NCI-H2081 treated with DMSO at 0.1 percent for 48 hours (cell line): ENCODE results near the gene SIL1.
"Not testable (repeated sequence)": the region's sequence is repeated elsewhere in the genome, so short reads cannot be mapped to it uniquely, and the experiment has no call there.

Source experiments
- DNase-seq: peaks from one replicate; lab custom pipeline; 2025; lab: John Stamatoyannopoulos, UW

The SIL1 gene

DNA sequence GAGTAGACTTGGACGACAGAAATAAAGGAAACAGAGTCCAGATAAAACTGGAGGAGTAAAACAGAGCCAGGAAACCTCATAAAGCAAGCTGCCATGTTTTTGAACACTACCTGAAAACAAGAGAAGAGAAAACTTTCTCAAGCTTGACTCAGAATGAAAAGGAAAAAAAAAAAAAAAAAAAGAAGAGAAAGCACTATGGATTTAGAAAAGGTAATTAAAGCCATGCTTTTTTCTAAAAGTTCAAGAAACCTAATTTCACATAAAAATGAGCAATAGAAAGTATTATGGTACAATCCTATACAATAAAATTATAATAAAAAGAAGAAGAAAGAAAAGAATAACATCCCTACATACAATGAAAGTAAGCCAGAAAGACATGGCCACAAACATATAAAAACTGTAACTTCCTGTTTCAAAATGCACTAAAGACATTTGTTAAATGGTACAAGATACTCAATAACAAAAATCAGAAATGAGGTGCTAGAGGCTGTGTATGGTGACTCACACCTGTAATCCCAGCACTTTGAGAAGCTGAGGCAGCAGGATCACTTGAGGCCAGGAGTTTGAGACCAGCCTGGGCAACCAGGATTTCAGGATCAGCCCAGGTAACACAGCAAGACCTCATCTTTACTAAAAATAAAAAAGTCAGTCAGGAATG is 129.5 kb downstream of the SIL1 start:
- no peak for DNase-seq

DNA sequence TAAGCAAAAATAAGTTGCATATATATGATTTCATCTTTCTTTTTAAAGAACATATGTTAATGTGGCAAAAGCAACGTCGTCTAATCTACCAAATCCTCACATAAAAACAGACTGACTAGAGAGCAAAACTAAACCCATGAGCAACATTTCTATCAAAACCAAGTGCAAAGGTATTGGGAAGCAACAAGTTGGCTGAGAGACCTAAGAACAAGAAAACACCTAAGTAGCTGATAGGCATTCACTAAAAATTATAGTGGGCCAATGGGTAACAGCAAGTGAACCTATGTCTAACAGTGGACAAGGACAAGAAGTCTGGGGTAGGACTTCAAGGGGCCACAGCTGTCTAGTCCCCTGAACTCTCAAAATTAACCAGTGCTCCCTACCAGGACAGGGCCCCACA is 130.1 kb downstream of the SIL1 start:
- no peak for DNase-seq

DNA sequence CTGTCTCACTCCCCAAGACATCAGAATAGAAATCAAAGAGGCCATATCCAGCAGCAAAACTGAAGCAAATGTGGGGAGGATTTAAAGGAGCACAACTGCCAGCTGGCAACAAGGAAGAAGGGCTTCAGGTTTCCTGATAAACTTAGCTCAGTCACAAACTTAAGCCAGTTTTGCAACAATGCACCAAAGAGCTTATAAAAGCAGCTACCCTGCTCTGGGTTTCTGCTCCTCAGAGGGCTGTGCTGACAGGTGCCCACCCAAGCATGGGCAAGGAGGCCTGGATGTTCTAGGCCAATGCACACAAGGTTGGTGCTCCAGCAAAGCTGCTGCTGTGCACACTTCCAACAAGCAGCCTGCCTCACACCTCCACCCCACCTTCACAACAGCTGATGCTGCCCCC is 132.9 kb downstream of the SIL1 start:
- no peak for DNase-seq

DNA sequence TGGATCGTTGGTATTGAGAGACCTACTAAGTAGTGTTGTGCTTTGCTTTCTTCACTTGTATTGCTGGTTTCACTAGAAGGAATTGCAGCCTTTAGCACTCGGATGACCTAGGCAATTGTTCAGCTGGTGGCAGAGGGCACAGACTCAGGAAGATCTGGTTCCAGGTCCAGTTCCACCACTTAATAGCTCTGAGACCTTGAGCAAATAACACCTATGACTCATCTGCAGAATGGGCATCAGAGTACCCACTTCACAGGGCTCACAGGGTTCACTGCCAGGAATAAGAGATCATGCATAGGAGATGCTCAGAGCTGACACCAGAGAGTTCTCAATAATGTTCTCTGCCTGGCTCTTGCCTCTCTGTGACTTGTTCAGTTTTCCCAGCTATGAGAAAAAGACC is 133.6 kb downstream of the SIL1 start:
- no peak for DNase-seq

DNA sequence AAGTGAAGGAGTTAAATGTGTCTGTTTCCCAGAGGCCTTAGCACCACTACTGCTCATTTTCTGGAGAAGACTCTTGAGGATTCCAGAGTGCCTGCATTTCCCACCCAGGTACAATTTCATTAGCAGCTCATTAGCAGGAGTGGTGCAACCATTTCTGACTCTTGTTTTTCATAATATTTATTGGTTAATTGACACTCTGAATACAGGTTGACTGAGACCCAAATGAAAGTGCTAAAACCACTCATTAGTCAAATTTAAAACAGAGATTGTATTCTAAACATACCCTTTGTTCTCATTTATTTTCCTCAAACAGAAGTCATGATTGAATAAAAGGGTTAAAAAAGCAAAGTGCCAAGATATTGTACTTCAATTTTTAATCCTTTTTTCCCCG is 134.5 kb downstream of the SIL1 start:
- DNase-seq: no peak

DNA sequence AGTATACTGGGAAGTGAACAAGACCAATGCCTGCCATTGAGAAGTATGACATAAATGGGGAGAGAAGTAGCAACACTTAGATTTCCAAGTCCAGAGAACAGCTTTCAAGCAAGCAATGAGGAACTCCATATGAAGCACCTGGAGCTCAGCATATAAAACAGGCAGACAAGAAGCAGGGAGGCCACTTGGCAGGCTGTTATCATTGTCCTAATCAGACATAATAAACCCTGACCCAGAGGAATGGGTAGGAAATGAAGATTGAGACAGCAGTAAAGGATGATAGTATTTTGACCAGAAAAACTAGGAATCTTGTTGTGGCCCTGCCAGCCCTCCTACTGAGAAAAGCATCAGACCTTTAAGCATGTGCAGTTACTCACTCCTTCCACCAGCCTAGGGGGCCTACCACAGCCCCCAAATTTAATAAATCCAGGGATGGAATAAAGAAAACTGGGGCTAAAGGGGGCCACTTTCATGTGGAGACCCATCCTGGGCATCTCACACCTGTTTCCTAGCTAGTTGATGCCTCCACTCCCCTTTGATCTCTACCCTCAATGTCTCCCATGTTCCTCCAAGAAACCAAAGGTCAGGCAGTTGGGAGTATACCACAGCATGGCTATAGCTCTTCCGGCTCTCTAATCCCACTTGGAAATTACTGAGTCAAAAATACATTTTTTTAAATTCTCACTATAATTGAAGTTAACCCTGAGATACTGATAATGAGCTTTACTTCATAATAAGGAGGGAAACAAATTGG is 135.1 kb downstream of the SIL1 start:
- no peak for DNase-seq

DNA sequence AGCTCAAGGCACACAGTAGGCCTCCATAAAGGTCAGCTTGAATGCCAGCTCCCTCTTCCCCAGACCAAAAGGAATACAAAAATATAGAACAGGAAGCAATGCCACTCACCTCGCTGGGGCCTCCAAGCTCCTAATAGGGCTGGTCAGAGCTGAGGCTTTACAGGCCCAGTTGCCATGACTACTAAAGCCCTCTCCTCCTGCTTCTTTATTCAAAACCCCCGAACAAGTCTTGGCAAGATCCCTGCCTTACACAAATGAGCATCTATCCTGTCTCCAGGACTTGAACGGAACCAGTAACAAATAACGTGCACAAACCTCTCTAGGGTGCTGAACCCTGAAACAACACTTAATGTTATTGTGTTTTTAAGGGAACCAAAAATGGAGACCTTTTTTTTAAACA is 136.3 kb downstream of the SIL1 start:
- no peak for DNase-seq

DNA sequence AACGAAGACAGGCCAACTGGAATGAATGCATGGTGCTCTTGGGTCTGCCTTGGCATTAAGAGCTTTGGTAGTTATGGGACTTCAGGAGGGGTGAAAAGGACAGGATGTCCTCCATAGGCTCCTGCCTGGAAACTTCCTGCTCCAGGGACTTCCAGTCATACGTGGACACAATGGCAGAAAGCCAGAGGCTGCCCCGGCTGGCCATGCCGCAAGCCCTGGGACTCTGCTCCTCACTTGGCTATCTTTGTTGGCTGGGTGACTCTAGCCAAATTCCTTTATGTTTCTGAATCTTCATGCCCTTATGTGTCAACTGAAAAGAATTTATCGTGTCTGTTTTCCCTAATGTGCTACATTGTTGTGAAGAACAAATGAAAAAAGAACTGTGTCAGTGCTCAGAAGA is 136.9 kb downstream of the SIL1 start:
- DNase-seq: no peak

DNA sequence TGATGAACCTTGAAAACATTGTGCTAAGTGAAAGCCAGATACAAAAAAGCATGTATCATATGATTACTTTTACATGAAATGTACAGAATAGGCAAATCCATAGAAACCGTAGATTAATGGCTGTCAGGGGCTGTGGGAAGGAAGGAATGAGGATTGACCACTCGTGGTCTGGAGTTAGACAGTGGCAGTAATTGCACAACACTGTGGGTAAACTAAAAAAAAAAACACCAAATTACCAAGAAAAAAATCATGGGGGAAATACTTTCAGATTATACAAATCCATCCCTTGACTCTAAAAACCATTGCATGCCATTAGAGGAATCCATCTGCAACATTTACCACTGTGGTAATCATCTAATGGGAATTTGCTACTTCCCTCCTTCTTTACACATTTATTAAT is 140.0 kb downstream of the SIL1 start:
- no peak for DNase-seq

DNA sequence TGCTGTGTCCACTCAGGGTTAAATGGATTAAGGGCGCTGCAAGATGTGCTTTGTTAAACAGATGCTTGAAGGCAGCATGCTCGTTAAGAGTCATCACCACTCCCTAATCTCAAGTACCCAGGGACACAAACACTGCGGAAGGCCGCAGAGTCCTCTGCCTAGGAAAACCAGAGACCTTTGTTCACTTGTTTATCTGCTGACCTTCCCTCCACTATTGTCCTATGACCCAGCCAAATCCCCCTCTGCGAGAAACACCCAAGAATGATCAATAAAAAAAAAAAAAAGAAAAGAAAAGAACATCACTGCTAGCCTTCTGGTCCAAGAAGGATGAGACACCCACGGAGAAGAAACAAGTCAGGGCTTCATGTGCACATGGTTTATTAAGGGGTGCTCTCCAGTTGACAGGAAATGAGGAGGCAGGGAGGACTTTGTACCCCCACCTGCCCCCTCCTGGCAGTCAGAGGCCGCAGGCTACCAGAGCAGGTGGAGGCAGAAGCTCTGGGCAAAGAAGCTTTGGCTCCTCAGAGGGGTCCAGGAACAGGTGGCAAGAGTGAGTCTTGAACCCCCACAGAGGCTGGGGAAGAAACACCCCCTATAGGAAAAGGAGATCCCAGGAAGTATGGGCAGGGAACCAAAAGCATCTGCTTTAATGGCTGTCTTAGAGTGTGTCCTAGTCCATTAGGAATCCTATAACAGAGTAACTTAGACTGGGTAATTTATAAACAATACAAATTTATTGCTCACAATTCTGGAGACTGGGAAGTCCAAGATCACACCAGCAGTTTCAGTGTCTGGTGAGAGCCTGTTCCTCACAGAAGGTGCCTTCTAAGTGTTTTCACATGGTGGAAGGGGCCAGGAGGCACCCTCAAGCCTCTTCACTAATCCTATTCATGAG is 140.9 kb downstream of the SIL1 start:
- not testable (repeated sequence) for DNase-seq

DNA sequence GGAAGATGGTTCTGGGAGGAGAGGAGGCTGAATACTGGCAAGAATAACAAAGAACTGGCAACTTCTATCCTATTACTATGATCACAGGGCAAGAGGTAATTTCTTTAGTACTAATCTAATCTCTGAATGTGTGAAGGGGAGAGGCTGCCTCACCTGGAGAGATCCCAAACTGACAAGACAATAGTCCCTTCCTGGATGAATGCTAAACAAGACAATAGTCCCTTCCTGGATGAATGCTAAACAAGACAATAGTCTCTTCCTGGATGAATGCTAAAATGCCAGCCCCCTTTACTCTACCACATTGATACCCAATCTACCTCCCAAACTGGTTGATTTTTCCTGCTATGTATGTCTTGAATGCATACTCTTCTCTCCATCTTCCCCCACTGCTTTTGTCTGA is 145.2 kb downstream of the SIL1 start:
- DNase-seq: no peak

DNA sequence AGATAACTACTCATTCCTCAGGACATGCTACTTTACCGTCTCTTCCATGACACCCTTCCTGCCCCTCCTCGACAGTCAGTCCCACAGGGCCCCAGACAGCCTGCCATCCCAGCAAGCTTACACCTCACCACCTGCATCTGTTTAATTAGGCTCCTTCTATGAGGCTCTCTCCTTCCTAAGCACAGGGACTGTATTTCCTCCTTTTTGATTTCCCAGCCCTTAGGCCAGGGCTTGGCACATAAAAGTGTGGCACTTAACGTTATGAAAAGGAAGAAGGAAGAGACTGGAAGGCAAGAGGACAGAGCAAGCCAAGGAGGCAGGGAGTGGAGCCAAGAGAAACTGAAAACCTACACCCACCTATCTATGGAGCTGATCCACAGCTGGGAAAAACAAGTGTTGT is 146.8 kb downstream of the SIL1 start:
- DNase-seq: no peak

DNA sequence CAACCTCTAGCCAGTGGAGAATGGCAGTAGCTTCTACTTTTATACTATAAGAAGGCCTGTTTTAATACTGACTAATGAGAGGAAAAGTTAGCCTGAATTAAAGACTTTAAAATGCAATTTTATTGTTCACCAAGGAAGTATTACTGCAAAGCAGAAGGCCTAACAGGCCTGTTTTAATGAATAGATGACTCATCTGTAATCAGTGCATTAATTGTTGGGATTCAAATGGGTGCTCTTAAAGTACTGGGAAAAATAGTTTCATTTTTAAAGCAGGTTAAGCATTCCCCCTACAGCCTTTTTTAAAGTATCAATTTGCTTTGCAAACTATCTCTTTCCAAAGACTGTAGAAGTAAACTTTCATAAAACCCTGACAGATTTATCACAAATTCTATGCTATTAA is 147.7 kb downstream of the SIL1 start:
- DNase-seq: no peak

DNA sequence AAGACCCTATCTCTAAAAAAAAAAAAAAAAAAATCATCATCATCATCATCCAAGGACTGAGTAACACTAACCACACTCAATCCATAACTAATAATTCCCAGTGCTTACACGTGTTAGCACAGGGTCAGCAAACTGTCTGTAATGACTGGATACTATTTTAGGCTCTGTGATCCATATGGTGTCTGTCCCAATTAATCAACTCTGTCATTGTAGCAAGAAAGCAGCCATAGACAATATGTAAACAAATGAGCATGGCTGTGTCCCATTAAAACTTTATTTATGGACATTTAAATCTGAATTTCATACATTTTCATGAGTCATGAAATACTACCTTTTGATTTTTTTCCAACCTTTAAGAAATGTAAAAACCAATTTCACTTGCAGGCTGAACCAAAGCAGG is 148.4 kb downstream of the SIL1 start:
- DNase-seq: no peak

DNA sequence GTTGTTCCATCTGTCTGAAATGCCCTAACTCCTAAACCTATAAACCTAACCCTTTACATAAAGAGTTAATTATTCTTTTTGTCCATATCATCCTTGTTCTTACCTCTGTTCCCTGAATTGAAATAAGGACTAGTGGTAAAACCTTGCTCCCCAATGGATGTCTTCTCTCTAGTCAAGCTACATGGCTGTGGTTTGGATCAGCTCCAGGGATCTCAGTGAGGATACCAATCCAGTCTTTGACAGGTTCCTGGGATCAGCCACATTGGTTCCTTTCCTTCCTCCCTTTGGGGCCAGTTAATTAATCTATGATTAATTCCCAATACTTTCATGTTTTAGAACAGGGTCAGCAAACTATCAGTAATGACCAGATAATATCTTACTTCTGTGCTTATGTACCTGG is 151.6 kb downstream of the SIL1 start:
- DNase-seq: no peak

DNA sequence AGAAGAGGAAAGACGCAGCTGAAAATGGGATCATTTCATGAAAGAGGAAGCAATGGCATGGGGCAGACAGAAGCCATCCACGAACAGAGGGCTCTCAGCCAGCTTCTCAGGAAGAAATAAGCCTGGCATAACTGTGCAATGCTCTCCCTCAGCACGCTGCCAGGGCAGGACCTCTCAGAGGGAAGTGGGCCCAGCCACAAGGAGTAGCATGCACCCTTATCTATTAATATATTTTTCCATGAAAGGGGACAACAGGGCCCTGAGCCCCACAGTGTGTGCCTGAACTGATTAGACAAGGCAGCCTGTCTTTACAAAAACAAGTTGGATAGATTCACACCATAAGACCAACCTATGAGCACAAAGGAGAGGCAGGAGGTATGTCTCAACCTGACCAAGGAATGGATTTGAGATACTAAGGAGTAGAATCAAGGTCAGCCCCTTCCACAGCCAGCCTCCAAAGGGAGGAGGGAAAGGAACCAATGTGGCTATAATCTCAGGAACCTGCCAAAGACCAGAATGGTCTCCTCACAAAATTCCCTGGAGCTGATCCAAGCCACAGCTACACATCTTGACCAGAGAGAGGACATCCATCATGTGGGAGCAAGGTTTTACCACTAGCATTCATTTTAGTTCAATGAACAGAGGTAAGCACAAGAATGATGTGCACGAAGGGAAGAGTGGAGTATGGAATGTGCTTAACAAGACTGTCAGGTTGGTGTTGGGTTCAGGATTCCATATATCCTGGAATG is 154.8 kb downstream of the SIL1 start:
- DNase-seq: no peak

DNA sequence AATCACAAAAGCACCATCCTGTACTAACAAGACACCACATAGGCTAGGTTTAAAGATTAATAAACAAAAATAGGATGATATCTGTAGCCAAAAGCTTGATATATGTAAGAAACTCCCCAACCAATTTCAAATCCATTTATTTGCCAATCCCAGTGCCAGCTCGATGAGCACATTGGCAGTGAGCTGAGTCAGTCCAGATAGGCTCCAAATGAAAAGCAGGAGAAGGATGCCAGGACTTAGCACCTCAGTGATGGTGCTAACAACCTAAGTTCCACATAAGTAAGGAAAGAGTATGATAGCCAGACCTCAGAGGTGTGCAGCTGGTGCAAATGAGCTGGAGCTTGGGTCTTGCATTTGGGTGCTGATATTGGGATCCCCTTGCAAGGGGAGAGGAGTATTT is 158.1 kb downstream of the SIL1 start:
- DNase-seq: no peak

DNA sequence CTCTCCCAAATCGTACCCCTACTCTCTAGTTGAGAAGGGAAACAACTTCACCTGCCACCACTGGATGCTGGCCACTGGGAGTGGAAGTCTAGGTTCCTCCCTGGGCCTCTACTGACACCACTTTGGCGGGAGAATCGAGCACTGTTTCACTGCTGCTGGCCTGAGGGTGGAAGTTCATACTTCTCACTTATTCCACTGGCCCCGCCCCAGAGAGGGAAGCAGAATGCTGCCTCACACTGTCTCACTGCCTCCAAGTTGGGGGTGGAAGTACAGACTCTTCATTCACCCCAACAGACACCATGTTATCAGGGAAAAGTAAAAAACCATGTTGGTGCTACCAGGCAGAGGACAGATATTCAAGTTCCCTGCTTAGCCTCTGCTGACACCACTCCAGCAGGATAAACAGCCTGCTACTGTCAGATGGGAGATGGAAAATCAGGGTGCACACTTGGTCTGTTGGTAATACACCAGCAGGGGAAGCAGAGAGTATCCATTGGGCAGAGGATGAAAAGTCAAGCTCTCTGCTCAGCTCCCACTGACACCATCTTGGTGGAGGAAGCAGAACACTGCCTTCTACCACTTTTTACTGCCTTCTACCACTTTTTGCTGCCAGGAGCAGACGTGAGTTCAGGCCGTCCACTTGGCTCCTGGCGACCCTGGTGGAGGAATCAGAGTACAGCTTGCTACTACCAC is 159.4 kb downstream of the SIL1 start:
- DNase-seq: no peak

DNA sequence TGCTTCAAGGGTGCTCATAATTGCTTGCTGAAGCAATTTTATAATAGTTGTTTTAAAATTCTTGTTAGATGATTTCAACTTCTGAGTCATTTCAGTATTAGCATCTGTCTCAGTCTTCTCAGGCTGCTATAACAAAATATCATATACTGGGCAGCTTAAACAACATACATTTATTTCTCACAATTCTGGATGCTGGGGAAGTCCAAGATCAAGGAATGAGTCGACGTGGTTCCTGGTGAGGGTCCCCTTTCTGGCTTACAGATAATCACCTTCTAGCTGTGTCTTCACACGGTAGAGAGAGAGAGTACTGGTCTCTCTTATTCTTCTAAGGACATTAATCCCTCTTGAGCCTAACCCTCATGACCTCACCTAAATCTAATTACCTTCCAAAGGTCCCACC is 160.4 kb downstream of the SIL1 start:
- DNase-seq: no peak

DNA sequence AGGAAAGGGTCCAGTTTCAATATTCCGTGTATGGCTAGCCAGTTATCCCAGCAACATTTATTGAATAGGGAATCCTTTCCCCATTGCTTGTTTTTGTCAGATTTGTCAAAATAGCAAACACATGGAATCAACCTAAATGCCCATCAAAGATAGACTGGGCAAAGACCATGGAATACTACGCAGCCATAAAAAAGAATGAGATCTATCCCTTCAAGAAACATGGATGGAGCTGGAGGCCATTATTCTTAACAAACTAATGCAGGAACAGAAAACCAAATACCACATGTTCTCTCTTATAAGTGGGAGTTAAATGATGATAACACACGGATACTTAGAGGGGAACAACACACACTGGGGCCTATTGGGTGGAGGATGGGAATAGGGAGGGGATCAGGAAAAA is 161.8 kb downstream of the SIL1 start:
- not testable (repeated sequence) for DNase-seq

DNA sequence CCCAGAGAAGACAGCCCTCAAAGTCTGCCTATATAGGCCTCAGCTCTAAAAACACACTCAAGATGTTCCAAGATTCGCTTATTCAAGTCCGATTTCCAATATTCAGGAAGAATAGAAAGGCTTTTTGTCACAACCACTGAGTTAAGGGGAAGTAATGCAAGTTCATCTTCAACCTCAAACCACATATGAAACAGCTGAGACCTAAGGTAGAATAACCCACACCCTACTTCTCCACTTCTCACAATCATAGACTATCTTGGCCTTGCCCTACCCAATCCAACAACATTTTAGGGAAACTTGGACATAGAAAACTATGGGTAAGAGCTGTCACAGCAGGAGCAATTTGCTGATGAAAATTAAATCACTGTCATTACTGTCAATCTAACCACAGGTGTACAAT is 171.0 kb downstream of the SIL1 start:
- no peak for DNase-seq

DNA sequence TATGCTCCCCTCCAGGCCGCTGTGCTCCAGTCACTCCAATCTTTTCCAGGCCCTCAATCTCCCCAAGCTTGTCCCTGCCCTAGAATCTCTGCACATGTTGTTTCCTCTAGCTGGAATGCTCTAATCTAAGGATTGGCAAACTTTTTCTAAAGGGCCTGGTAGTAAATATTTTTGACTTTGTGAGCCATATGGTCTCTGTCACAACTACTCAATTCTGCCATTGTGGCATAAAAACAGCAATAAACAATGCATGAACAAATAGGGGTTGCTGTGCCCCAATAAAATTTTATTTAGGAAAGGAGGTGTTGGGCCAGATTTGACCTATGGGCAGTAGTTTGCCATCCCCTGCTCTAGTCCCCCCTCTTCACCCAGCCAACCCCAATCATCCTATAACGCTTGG is 172.5 kb downstream of the SIL1 start:
- DNase-seq: no peak
